ENCODE measurements around the gene HOXD10.

Gene HOXD10

DNA sequence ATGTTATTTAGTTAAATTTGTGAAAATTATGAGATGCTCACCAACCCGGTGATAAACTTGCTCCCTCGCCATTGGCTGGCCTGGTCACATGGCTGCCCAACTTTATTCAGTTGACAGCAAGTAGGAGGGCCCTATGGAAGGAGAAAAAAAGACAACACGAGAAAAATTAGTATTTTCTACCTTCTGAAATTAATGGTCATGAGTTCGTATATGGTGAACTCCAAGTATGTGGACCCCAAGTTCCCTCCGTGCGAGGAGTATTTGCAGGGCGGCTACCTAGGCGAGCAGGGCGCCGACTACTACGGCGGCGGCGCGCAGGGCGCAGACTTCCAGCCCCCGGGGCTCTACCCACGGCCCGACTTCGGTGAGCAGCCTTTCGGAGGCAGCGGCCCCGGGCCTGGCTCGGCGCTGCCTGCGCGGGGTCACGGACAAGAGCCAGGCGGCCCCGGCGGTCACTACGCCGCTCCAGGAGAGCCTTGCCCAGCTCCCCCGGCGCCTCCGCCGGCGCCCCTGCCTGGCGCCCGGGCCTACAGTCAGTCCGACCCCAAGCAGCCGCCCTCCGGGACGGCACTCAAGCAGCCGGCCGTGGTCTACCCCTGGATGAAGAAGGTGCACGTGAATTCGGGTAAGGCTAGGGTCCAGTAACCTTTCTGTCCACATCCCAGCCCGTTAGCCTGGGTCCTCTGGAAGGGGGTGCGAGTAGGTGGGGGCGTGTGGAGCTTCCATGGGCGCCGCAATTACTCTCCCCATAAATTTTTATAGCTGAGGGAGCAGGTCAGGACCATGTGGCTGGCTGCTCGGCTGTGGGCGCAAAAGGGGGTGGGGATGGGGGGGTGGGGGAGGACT lies 35.1 kb downstream of the HOXD10 start, which contains the start of gene HOXD4:
TSS of gene HOXD4 (plus strand) at position 109 of the 846 bp plus-strand sequence. CDS start at position 193, 84 bp downstream.
- no peak for DNase-seq (ENCODE audit: low read depth, low spot score)

DNA sequence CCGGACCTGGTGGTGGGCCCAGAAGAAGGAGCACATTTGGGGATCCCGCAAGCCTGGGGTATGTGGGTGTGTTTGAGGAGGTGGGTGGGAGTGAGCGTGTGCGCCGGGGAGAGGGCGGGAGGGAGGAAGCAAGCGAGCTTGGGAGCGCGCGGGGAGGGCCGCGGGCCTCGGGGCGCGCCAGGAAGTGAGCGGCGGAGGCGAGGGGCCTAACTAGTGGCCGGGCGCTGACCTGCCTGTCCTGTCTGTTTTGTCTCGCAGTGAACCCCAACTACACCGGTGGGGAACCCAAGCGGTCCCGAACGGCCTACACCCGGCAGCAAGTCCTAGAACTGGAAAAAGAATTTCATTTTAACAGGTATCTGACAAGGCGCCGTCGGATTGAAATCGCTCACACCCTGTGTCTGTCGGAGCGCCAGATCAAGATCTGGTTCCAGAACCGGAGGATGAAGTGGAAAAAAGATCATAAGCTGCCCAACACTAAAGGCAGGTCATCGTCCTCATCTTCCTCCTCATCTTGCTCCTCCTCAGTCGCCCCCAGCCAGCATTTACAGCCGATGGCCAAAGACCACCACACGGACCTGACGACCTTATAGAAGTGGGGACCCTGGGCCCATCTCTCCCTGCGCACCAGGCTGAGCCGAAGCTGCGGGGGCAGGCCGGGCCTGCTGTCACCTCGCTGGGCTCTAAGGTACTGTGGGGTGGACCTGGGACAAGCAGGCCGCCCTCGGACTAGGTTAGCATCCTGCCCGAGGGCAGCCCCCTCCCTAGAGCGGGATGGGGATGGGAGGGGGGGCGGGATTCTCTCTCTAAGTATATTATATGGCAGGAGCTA lies 36.0 kb downstream of the HOXD10 start:
- DNase-seq (ENCODE audit: low read depth, low spot score), result no peak

DNA sequence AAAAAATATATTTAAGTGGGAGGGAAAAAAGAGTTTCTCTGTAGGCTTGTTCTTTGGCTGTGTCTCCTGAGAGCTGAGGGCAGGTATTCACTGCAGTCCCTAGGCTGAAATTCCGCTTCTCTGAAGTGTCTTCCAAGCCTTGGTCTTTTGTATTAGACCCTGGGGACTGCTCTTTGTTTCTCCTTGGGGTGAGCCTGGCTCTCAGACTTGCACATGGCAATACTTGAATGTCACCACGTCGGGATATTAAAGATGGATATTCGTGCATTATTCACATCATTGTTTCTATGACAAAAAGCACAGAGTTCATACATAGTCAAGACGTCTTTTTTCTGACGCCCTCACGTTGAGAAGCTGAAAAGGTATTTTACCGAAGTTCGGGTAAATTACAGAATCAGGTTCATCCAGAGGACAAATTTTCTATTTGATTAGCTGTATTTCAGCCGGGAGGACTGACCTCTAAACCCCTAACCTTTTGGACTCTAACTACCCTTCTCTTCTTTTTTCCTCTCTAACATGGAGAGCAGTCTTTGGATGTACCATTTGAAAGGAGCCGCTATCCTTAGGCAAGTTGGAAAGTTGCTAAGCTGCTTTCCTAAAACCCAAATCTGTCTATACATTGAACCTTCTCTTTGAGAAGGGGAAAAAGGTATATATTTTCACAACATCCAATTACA lies 38.1 kb downstream of the HOXD10 start:
- no peak for DNase-seq (ENCODE audit: low read depth, low spot score)

DNA sequence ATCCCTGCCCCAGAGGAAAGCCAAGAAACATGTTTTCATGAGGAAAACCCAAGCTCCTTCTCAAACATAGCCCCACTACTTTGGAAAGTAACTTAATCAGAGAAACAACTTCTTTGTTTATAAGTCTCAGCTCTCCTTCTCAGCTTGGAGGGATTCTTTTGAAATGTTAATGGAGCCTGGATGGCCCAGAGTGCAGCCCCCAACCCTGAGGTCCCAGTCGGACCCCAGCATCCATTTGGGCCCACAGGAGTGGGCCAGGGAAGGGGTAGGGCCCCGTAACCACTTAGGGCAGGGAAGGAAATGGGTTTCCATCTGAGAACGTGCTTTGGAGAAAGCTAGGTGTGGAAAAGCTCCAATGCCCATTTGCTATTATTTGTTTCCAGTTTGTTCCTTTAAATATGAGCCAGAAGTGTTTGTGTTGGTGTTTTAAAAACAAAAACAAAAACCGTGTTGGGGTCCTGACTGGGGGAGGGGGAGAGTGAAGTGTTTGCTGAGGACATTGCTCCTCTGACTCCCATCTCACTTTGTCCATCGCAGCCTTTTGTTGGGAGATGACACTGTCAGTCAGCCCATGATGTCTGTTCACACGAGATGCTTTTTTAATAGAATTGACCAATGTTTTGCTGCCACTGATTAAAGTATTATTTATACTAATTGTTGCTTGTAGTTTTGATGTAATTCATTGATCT lies 38.9 kb downstream of the HOXD10 start:
- DNase-seq (ENCODE audit: low read depth, low spot score), result no peak

DNA sequence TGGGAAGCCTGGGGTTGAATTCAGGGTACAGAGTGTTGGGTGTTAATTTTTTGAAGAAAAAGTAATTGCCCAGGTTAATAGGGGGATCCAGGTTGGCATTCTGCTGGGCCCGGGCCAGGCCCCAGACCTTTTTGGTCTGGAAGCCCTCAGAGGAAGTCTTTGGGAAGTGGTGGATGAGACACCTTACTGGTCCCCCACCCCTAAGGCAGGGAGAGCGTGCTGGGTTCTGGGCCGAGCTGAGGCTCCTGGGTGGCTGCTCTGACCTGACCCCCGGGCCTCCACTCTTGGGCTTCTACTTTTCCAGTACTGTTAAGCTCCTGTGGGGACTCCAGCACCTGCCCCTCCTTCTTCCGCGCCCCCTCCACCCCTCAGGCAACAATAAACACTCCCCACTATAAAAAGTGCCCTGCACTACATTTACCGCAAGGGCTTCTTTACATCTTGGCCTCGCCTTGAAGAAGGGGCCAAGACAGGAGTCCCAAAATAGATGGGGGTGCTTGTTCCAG lies 39.8 kb downstream of the HOXD10 start:
- no peak for DNase-seq (ENCODE audit: low read depth, low spot score)

DNA sequence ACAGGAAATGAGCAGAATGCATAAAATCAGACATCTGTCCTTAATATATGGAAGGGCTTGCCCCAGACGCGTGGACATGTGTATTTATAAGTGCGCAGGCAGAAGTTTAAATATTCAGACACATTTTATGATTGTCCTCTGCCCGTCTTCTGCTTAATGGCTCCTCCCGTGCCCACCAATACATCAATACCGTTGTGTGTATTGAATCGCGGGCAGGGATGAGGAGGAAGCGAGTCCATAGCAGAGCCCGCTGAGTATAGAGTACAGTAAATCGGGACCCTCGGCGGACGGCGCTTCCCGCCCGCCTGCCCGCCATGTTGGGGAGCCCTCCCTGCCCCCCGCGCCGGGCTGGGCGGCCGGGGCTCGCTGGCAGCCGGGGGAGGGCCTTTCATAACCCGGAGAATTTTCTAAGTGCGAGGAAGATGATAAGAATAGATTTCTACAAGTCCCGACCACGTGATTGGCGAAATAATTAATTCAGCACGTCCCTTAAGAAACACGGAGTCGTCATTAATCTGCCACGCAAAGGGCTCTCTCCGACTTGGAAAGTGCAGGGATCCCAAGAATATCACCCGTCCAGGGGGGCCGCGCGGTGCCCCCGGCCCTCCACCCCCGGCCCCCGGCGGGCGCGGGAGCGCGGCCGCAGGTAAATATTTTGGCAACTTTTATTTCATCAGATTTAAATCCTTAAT lies 40.4 kb downstream of the HOXD10 start, which contains the start of gene HOXD3:
TSS of gene HOXD3 (plus strand) at position 501 of the 692 bp plus-strand sequence. CDS start 11,808 bp downstream, outside the sequence.
- no peak for DNase-seq (ENCODE audit: low read depth, low spot score)

DNA sequence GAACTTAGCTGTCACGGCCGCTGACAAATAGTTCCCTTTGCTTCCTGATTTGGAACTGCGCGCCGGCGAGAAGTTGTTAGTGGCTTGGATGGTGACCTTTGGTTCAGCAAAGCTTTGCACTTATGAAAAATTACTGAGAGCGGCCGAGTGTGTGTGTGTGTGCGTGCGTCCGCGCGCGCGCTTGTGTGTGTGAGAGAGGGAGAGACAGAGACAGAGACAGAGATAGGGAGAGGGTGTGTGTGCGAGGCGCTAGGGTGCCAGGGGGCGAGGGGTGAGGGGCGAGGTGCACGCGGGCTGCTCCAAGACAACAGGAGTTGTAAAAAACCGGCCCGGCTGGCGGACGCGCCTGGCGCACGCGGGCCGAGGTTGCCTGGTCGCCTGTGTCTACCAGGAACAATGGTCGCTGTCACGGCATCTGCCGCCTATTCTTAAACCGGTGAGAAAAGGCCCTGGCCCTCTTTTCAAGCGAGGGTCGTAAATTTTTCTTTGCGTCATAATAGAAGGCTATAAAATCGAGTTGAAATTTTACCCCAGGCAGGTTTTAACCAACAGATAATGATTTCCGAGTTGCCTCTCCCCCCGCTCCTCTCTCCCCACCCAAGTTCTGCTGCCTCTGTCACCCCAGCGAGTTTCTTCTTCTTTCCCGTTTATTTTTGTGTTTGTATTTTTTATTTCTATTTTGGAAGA lies 41.1 kb downstream of the HOXD10 start:
- no peak for DNase-seq (ENCODE audit: low read depth, low spot score)

DNA sequence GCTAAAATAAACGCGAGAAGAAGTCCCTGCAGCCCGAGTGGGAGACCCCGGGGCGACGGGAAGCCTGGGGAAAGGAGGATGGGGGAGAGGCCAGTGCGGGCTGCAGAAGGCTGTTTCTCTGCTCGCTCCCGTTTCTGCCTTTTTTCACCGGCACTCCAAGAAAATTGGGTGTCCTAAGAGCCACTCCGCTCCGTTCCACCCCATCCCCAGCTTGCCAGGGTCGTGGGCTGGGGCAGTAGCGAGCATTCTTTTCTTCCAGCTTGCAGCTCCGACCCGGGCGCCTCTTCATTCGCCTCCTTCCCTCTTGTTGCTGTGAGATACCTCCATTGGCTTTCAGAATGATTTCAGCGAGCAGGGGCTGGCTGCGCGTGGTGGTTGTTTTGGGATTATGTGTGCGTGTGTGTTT lies 41.6 kb downstream of the HOXD10 start:
- no peak for DNase-seq (ENCODE audit: low read depth, low spot score)

DNA sequence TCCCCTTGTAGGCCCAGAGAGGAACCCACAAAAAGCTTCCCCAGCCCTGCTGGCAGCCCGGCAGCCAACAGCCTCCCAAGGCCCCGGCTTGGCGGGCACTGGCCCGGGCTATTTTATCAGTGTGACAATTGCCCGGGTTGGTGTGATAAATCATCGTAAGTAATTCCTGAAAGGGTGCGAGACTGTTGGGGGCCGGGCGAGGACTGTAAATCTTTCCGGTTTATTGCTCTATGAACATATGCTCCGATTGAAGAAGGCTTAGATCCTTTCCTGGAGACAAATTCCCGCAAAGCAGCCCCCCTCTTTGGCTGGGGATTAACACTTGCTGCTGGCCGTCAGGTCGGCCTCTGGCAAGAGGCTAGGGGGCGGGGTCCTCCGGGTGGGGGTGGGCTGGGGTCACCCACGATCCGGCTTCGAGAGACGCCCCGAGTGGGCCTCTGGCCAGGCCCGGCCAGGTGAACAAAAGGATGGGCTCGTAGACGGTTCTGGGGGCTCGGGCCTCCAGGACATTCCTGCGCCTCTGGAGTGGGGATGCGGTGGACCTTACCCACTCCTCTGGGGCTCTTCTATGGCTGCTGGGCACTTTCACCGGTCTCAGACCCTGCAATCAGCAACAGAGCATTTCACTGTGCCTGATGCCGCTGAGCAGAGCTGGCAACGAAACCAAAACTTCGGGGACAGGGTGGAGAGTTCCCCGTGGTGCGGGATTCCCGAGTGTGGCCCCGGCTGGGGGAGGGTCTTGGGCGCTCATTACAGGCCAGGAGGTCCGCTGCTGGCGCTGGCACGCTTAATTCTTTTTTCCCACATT lies 42.5 kb downstream of the HOXD10 start:
- DNase-seq (ENCODE audit: low read depth, low spot score), result no peak

DNA sequence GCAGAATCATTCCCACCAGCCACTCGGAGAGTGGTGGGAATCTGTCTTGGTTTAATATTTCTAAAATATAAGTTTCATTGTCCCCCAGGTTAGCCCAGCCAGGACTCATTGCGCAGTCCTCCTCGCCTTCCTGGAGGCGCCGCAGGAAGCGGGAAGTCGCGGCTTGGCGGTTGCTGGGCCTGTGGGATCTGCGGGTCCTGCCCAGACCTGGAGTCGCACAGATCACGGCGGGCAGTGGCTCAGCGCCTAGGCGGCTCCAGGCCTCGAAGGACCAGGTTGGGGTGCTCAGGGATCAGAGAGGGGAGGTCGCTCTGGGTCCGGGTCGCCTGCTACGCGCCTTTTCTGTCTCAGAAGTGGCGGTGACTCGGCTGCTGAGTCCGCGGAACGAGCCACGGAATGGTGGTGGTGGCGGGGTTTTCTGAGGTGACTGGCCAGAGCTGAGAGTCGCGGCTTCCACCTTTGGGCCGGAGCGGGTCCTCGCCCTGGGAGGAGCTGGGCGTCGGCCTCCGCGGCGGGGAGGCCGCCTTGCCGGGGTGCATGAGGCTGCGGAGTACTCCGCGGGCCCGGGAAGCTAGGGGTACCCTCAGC lies 43.2 kb downstream of the HOXD10 start:
- DNase-seq (ENCODE audit: low read depth, low spot score), result no peak

DNA sequence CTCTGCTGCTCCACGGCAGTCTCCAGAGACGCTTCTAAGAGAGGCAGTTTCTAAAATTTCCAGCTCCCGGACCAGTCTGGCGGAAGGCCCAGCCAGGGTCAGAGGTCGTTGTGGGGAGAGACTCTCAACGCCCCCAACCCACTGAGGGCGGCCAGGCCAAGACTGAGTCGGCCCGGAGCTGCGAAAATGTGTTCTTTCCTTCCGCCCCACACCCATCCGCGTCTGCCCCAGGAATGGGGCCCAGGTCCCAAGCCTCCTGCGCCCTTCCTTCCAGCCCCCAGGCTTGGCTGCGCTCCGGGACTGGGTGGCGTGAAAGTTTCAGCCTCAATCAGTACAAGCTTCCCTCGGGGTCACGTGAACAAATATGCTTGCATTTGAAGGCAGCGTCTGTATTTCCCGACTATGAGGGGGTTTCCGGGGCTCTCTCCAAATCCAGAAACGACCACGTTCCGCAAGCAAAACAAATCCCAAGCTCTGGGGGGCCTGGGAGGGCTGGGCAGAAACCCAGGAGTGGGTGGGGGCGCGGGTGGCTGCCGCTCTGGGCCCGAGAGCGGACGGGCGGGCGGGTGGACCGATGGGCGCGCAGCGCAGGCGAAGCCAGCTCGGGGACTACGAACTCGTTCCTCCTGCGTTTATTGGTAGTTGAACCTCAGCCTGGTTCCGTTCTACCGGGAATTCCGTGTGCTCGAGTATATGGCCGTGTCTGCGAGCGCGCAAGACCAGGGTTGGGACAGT lies 43.8 kb downstream of the HOXD10 start:
- no peak for DNase-seq (ENCODE audit: low read depth, low spot score)

DNA sequence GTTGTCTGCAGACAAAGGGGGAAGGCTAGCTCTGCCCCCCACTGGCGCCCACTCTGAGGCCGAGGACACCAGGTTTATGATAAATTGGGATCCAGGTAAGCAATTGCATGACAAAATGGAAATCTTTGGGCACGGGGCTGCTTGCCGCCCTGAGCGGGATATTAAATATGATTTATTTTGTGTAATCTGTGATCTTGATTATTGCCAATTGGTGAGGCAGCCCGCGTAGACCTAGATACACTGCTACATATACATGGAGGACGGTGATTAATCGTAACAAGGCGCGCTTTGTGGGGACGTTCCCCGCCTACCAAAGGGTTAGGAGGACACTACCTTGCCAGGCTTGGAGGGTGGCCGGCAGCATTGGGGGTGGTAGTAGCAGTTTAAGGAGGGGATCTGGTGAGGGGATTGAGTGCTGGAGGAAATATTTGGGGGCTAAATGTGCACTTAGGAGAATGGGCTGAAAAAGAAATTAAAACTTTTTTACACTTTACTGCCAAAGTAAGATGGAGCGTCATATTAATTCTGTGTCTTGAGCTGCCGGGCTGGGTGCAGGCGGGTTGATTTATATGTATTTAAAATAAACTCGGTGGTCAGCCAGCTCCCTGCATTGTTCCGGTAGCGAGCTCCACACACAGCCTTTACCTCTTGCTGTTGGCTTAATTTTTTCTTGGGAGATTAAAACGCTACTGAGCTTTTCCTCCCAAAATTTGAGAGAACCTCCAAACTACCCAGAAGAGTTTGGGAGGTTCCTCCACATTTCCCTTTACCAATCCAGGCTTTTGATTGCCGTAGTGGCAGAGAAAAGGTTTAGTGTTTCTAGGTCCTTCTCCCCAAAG lies 44.6 kb downstream of the HOXD10 start:
- no peak for DNase-seq (ENCODE audit: low read depth, low spot score)

DNA sequence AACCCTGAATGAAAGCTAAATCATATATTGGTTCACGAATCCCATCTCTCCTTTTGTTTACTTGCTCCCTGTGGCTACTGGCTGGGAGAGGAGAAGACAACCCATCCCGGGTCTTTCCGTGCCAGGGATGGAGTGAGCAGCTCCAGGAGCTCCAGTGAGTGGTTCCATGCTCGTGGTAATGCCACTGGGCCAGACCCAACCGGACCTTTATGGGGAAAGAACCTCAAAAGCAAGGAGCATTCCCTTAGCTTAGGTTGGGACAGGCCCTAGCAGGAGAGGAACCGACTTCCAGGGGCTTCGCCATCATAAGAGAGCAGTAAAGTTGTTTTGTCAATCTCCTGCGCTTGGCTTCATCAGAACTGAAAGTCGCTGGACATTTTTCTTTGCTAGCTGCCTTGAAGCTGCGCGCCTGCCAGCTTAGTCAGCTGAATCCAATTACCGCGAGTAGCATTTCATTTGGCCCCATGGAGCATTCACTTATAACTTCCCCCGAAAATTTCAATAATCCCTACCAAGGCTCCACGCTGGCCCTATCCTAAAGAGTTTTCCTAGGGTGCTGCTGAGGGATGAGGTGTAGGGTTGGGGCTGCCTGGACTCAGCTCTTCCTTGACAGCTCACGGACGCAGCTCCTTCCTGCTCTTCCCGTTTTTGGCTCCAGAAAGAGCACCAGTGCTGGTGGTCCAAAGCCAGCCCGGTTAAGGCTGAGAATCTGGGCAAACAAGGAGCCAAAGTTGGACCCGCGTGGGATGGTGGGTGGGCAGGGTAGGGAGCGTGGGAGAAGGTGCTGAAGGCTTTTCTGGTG lies 45.4 kb downstream of the HOXD10 start:
- no peak for DNase-seq (ENCODE audit: low read depth, low spot score)

DNA sequence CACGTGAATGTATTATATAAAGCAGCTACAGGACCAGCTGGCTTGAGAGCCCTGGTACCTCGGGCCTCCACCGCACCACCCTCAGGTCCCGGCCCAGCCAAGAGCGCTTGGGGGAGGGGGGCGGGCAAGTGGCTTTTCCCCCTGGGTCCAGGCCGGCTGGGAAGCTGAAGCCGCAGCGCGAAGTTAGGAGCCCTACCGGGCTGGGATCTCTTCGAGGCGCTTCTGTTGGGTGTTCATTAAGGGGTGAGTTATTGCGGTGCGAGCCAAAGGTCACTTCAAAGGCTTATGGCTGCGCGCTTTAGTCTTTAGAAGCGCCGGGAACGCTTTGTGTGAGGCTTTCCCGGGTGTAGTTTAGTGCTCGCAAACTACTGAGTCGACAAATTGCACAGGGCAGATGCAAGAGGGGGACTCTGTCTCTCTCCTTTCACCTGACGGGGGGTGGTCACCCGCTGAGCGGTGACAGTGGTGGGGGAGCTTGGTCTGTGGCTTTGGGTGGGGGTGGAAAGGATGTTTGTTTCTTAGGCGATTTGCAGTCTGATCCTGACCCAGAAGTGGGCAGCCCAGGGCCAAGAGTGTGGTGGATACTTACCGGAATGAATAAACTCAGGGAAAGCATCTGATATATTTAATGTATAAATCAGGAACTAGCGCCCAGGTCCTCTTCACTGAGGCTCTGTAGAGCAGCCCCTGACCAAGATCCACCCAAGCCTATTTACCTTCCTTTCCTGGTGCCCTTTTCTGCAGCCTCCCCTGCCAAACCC lies 46.5 kb downstream of the HOXD10 start:
- no peak for DNase-seq (ENCODE audit: low read depth, low spot score)

DNA sequence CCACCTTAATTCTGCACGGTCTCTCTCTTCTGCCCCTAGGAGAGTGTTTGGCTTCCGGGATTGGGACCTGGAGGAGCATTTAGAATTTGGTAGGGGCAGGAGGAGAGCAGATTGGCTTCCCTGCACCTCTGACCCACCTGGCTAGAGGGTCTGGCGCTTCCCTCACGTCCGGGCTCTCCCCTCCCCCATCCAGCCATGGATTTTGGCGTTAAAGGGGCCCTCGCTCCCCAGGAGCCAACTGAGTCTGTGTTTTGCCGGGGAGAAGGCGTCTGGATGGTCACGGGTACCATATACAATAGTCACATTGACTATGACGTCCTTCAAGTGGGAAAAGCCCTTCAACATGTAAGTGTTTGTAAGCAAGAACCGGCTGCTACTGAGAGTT lies 47.1 kb downstream of the HOXD10 start:
- no peak for DNase-seq (ENCODE audit: low read depth, low spot score)

DNA sequence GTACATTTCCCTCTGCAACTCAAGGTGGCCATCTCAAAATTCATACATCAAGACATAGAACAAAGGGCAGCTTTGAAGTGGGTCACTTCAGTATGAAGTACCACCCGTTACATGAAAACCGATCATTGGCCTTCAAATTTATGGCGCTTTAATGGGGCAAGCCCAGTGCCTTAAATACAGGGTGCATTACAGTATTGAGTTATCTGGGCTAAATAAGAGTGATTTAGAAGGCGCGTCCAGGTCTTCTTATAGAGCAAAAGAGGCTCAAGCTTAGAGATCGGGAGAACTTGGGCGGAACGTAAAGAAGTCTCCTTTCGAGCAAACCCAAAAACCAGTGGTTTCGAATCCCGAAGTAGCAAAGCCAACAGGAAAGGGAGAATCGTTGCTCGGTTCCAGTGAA lies 47.6 kb downstream of the HOXD10 start:
- no peak for DNase-seq (ENCODE audit: low read depth, low spot score)

Data from activated naive CD8-positive, alpha-beta T cell treated with anti-CD3 and anti-CD28 coated beads, Interleukin-2, amount 50 U/mL, for 16 hours (primary cell).